Body of pancreas (tissue), 4 donors: Measurements from ENCODE around the gene RUNX3. TPM values are rescaled to one million over a fixed set of nuclear protein-coding genes. Genes with fewer than 3 reads are reported as not detected.
"Not testable (repeated sequence)": the region's sequence is repeated elsewhere in the genome, so short reads cannot be mapped to it uniquely, and the experiment has no call there.

Experiments used
- ATAC-seq: fragments of 150-250 bp; one replicate; pipeline ENCODE4 v1.9.1; 2016
- DNase-seq, 4 donors: peaks; one replicate each; pipeline ENCODE4 v3.0.0-alpha.2; 2019
- H3K27ac ChIP-seq, 4 donors: fragments of 200-600 bp; sonication (generic); 1 replicate in 3 of 4; 2 replicates in 1 of 4; pipeline versions ENCODE4 v1.5.1 to v1.6.1; 2016 to 2019; ENCODE audit warnings: mild to moderate bottlenecking in 1 of 4, mixed read lengths in 1 of 4, moderate library complexity in 1 of 4
- H3K27me3 ChIP-seq, 2 donors: fragments of 200-600 bp; sonication (generic); one replicate each; pipeline ENCODE4 v1.6.0; 2016; ENCODE audit warnings: mild to moderate bottlenecking in 1 of 2
- H3K36me3 ChIP-seq, 2 donors: fragments of 200-600 bp; sonication (generic); replicated peaks in 1 of 2; 2 replicates each; pipeline ENCODE4 v1.5.1; 2016; ENCODE audit warnings: low read depth in 2 of 2; ENCODE audit not compliant: insufficient read depth in 1 of 2
- H3K4me1 ChIP-seq: fragments of 200-600 bp; sonication (generic); one replicate; pipeline ENCODE4 v1.6.0; 2016
- H3K4me3 ChIP-seq, 2 donors: fragments of 200-600 bp; sonication (generic); 1 replicate in 1 of 2; 2 replicates in 1 of 2; pipeline ENCODE4 v1.5.1; 2016 to 2019
- H3K9me3 ChIP-seq, 3 donors: fragments of 200-600 bp; sonication (generic); 1 replicate in 2 of 3; 2 replicates in 1 of 3; pipeline ENCODE4 v1.5.1; 2016
- CTCF ChIP-seq, 7 experiments: fragments of 450-650 bp in 4 of 7; fragments of 200-600 bp in 3 of 7; sonication (generic) in 3 of 7; IDR thresholded peaks; one replicate each; pipeline ENCODE4 v1.5.1; 2016 to 2019; ENCODE audit warnings: antibody characterized with exemption in 7 of 7
- POLR2A ChIP-seq, 3 donors: fragments of 450-650 bp; IDR thresholded peaks; one replicate each; pipeline ENCODE4 v1.6.1; 2016; ENCODE audit warnings: antibody characterized with exemption in 3 of 3, mild to moderate bottlenecking in 2 of 3
- WGBS, 2 donors: methylation state at CpG; one replicate each; pipeline ENCODE4 v1.1.5; 2017; 5-methylcytosine and 5-hydroxymethylcytosine counted together
- intact Hi-C: fragments of 100-400 bp; cut with DNase I; formaldehyde crosslinking; loops from one replicate; pipeline ENCODE4 v1.15.1; 2023
- total RNA-seq, 2 donors: library from RNA; depleted of rRNA; stranded (reverse); fragments of >200 nt; gene quantifications; one replicate each; pipeline ENCODE4 v1.1.0, GENCODE V29; 2016

Gene RUNX3
- total RNA-seq, 2 donors from 2014 or later, result 0.26 TPM; not detected in 1

DNA sequence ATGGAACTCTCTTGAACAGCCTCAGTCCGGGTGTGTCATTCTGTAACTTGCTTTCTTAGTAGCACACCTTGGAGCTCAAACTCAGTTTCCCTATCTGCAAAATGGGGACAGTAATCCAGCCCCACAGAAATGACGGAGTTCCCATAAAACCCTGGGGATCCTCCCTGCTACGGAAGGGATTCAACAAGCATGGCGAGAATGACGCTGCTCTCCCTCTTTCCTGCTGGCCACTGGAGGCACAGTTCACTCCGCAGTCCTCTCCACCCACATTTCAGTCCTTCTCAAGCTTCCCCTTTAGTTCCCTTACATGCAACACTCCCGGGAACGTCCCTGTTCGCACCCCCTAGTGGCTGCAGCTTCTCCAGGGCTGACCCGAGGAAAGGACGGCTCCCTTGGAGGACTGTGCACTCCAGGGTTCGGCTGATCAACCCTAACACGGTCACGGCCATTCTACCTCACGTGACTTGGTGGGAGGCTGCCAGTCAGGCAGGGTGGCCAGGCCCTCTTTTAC, 20.6 kb downstream of the RUNX3 start:
- no peaks in the 10 kb centered on the region for H3K9me3 ChIP-seq
- no peaks in the 10 kb centered on the region for H3K4me1 ChIP-seq
- ATAC-seq, result peak; percentile 41
- no peaks in the 10 kb centered on the region for H3K36me3 ChIP-seq
- no peak for TF ChIP-seq POLR2A (IDR thresholded peaks at IDR 0.05)
- peak in 4 of 7 experiments; percentile 17 to 47 (median 35) for TF ChIP-seq CTCF (IDR thresholded peaks at IDR 0.05)
- intact Hi-C loops, result no loop called here
- no peaks in the 10 kb centered on the region for H3K27me3 ChIP-seq
- no peak overlapping the region for H3K27ac ChIP-seq
- DNase-seq, result peak in 3 of 4 donors; percentile 35 to 59 (median 46)
- H3K4me3 ChIP-seq, result no peak overlapping the region
- 15 to 35% methylated on average over 12 to 15 of the region's 15 CpGs for WGBS, 2 donors

- Histone ChIP-seq H3K4me1 (no peaks in the 10 kb centered on the region), H3K27ac (no peak overlapping the region), H3K36me3 (no peaks in the 10 kb centered on the region), H3K9me3 (no peaks in the 10 kb centered on the region), H3K27me3 (no peaks in the 10 kb centered on the region), H3K4me3 (no peak overlapping the region)
- no peak for TF ChIP-seq POLR2A (IDR thresholded peaks at IDR 0.05)
- TF ChIP-seq CTCF (IDR thresholded peaks at IDR 0.05), result no peak
- DNase-seq, result no peak
- intact Hi-C loops, result no loop called here
- no peak for ATAC-seq
- 62 to 65% methylated on average over 7 of the region's 7 CpGs for WGBS, 2 donors
These were observed 21.4 kb downstream of the RUNX3 start for GRCh38 chr1:24908591-24909259.

- DNase-seq, intact Hi-C loops: not testable (repeated sequence)
- WGBS, 2 donors, result 84 to 89% methylated on average over 57 of the region's 57 CpGs
These were observed 22.3 kb downstream of the RUNX3 start for GRCh38 chr1:24907587-24908294.

DNA sequence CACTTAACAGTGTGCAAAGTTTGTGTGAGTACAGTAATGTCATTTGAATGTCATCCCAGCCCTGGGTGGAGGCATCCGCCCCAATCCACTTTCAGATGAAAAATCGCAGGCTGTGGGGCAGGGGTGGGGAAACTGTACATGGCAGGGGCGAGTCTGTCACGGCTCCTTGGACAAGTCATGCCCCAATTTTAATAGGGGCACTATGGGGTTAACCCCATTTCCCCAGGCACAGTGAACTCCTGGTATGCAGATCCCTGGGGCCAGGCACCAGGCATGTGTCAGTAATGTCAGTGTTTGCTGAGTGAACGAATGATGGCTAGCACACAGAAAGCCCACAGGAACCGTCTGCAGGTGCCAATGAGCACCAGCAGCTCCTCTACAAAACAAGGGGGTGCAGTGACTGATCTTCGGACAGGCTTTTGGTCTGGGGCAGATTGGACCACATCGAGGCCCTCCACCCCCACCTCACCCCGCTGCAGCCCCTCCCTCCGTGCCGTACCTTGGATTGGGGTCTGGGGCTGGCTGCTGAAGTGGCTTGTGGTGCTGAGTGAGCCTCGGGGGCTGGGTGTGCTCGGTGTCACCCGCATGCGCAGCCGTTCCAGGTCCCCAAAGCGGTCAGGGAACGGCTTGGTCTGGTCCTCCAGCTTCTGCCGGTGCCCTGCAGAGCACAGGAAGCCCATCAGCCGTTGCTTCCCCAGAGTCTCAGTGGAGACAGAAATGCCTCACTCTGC, 23.2 kb downstream of the RUNX3 start:
- H3K9me3 ChIP-seq, result no peaks in the 10 kb centered on the region
- H3K27me3 ChIP-seq, result no peaks in the 10 kb centered on the region
- TF ChIP-seq POLR2A (IDR thresholded peaks at IDR 0.05) (no peak), CTCF (IDR thresholded peaks at IDR 0.05) (no peak)
- DNase-seq (no peak), ATAC-seq (no peak)
- 73 to 81% methylated on average over 11 to 20 of the region's 20 CpGs for whole genome bisulfite sequencing, 2 donors
- H3K27ac ChIP-seq, result no peak overlapping the region
- H3K4me3 ChIP-seq, result no peak overlapping the region
- no peaks in the 10 kb centered on the region for H3K4me1 ChIP-seq
- intact Hi-C loops, result no loop called here
- no peaks in the 10 kb centered on the region for H3K36me3 ChIP-seq

More at GRCh38 chr1:24907587-24908294, 22.3 kb downstream of the RUNX3 start:
- not testable (repeated sequence) for H3K4me1 ChIP-seq, ATAC-seq, H3K27ac ChIP-seq, H3K4me3 ChIP-seq, H3K9me3 ChIP-seq, H3K27me3 ChIP-seq, H3K36me3 ChIP-seq
